ENCODE data around the gene SEC61A2. TPM values are rescaled to one million over a fixed set of nuclear protein-coding genes. Genes with fewer than 3 reads are reported as not detected.

The SEC61A2 gene
- total and polyA plus RNA-seq, 2 experiments from 2014 or later, result 8.7 to 17.6 TPM

- Histone ChIP-seq H3K4me1 (ENCODE audit: insufficient read depth) (no peaks in the 10 kb centered on the region), H3K27me3 (ENCODE audit: insufficient read depth) (no peaks in the 10 kb centered on the region), H3K9me2 (ENCODE audit: insufficient read depth) (no peaks in the 10 kb centered on the region), H3K36me3 (ENCODE audit: insufficient read depth) (peaks cover 33% of the 10 kb centered on the region), H3K27ac (ENCODE audit: low read depth) (no peak overlapping the region), H3K4me3 (no peak overlapping the region), H4K20me1 (replicated peaks; ENCODE audit: insufficient read depth) (peaks cover 4% of the 10 kb centered on the region; the same call in 1 of the 2 replicates), H3K4me2 (no peak overlapping the region), H3K79me2 (replicated peaks; ENCODE audit: insufficient read depth) (no peaks in the 10 kb centered on the region), H3F3A (replicated peaks; ENCODE audit: low read depth) (0 out of 2 replicates have a peak, but pooled peaks cover 4% of the 10 kb centered on the region), H2AFZ (no peak overlapping the region)
- peaks cover 2% of the 10 kb centered on the region for H3K27me3 Mint-ChIP-seq (ENCODE audit: insufficient read depth, low read depth, poor library complexity)
- H3K4me1 Mint-ChIP-seq, result no peaks in the 10 kb centered on the region
- H3K27ac Mint-ChIP-seq, result no peak overlapping the region
- DNase-seq (ENCODE audit: low spot score) (no peak), ATAC-seq (no peak)
- no peaks in the 10 kb centered on the region for H3K9me3 Mint-ChIP-seq
- H3K36me3 Mint-ChIP-seq (ENCODE audit: low read depth), result peaks cover 72% of the 10 kb centered on the region
- H3K4me3 Mint-ChIP-seq, result no peak overlapping the region
- no peak for TF ChIP-seq ETS1 (IDR thresholded peaks at IDR 0.05)
- TF ChIP-seq ZNF462 (CRISPR knock-in tag; IDR thresholded peaks at IDR 0.05), result no peak
- TF ChIP-seq EZH2 (IDR thresholded peaks at IDR 0.05; ENCODE audit: low read depth, unreplicated experiment), result no peak
- no peak for TF ChIP-seq REST (IDR thresholded peaks at IDR 0.05; ENCODE audit: unreplicated experiment)
- TF ChIP-seq JUNB (IDR thresholded peaks at IDR 0.05; ENCODE audit: unreplicated experiment), result no peak
- TF ChIP-seq ZNF114 (CRISPR knock-in tag; IDR thresholded peaks at IDR 0.05), result no peak
- TF ChIP-seq NANOG (IDR thresholded peaks at IDR 0.05; ENCODE audit: borderline replicate concordance), result no peak
- no peak for TF ChIP-seq CREB1 (CRISPR knock-in tag; IDR thresholded peaks at IDR 0.05; ENCODE audit: low read depth)
- TF ChIP-seq ZNF331 (CRISPR knock-in tag; IDR thresholded peaks at IDR 0.05; ENCODE audit: low read depth), result no peak
- no peak for TF ChIP-seq STAT1 (IDR thresholded peaks at IDR 0.05; ENCODE audit: unreplicated experiment)
- no peak for TF ChIP-seq EZH2phosphoT487 (IDR thresholded peaks at IDR 0.05; ENCODE audit: unreplicated experiment)
- TF ChIP-seq CTCF (conservative IDR thresholded peaks at IDR 0.05; ENCODE audit: low read depth in 2 of 2), result no peak
These were observed 20.2 kb upstream of the SEC61A2 start for GRCh38 chr10:12109286-12109685.

Data from GM23338 (cell line).